Measurements from ENCODE around the gene TCF15.

The TCF15 gene

DNA sequence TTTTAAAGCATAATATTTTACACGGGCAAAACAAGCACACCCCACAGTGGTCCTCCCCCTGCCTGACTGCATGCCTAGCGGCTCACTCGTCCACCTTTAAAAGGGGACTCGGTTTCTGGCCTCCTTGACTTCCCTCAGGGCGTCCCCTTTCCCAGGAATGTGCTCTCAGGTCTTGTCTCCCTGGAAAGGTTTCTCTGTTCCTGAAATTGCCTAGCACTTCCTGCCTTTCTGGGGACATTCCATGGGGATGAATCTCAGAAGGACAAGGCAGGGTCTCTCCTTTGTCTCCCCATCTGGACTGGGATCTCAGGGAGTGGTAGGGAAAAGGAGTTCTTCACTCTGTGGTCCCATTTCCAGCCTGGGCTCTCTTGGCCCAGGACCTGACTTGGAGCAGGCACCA is 4.9 kb downstream of the TCF15 start:
- no peaks in the 10 kb centered on the region for H3K9me2 ChIP-seq (replicated peaks; ENCODE audit: insufficient read depth, low read length)
- TF ChIP-seq, protein P1, sequence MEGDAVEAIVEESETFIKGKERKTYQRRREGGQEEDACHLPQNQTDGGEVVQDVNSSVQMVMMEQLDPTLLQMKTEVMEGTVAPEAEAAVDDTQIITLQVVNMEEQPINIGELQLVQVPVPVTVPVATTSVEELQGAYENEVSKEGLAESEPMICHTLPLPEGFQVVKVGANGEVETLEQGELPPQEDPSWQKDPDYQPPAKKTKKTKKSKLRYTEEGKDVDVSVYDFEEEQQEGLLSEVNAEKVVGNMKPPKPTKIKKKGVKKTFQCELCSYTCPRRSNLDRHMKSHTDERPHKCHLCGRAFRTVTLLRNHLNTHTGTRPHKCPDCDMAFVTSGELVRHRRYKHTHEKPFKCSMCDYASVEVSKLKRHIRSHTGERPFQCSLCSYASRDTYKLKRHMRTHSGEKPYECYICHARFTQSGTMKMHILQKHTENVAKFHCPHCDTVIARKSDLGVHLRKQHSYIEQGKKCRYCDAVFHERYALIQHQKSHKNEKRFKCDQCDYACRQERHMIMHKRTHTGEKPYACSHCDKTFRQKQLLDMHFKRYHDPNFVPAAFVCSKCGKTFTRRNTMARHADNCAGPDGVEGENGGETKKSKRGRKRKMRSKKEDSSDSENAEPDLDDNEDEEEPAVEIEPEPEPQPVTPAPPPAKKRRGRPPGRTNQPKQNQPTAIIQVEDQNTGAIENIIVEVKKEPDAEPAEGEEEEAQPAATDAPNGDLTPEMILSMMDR (IDR thresholded peaks at IDR 0.05; ENCODE audit: insufficient read depth, low read length, poor library complexity, severe bottlenecking): no peak
- no peak for TF ChIP-seq EZH2phosphoT487 (conservative IDR thresholded peaks at IDR 0.05; ENCODE audit: low read length)
- no peak overlapping the region for H3K4me2 ChIP-seq (ENCODE audit: low read depth, low read length, poor library complexity, severe bottlenecking)
- H3K79me2 ChIP-seq (ENCODE audit: insufficient read depth, low read length): no peaks in the 10 kb centered on the region
- no peaks in the 10 kb centered on the region for H3K9me3 ChIP-seq (ENCODE audit: insufficient read depth, low read length)
- H3K4me3 ChIP-seq (ENCODE audit: insufficient read depth, low read length, poor library complexity, severe bottlenecking): no peak overlapping the region
- no peaks in the 10 kb centered on the region for H4K20me1 ChIP-seq (ENCODE audit: low read depth, low read length)
- no peak overlapping the region for H3K27ac ChIP-seq (ENCODE audit: low read depth, low read length)
- H3K27me3 ChIP-seq (ENCODE audit: low read length): no peaks in the 10 kb centered on the region
- H2AFZ ChIP-seq (ENCODE audit: low read depth, low read length, severe bottlenecking): no peak overlapping the region
- no peaks in the 10 kb centered on the region for H3K36me3 ChIP-seq (ENCODE audit: low read length)
- no peak overlapping the region for H3K9ac ChIP-seq (ENCODE audit: low read length)
- no peaks in the 10 kb centered on the region for H3F3A ChIP-seq (ENCODE audit: insufficient read depth)

DNA sequence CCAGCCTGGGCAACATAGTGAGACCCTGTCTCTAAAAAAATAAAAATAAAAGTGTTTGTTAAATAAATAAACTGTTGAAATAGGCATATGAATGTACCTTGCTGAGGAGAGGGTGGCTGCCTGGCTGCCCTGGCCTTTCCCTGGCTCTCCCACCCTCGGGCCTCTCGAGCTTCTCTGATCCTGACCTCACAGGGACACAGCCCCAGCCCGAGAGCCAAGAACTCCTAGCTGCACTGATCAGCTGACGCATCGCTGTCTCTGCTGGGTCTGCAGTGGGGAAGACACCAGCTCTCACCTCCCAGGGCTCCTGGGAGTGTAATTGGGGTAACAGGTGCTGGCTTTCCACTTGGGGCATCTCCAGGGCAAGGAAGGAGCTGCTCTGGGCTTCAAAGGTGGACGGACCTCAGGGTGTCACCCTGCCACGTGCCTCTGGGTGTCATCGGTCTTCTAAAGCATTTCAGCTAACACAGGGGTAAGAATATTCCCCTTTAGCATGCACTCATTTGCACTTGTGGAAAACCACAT is 6.9 kb downstream of the TCF15 start:
- H3K9me3 ChIP-seq (ENCODE audit: insufficient read depth, low read length): no peaks in the 10 kb centered on the region
- no peaks in the 10 kb centered on the region for H4K20me1 ChIP-seq (ENCODE audit: low read depth, low read length)
- H3F3A ChIP-seq (ENCODE audit: insufficient read depth): no peaks in the 10 kb centered on the region
- H3K9ac ChIP-seq (ENCODE audit: low read length): no peak overlapping the region
- H3K27me3 ChIP-seq (ENCODE audit: low read length): no peaks in the 10 kb centered on the region
- no peaks in the 10 kb centered on the region for H3K9me2 ChIP-seq (replicated peaks; ENCODE audit: insufficient read depth, low read length)
- H2AFZ ChIP-seq (ENCODE audit: low read depth, low read length, severe bottlenecking): no peak overlapping the region
- H3K36me3 ChIP-seq (ENCODE audit: low read length): no peaks in the 10 kb centered on the region
- H3K79me2 ChIP-seq (ENCODE audit: insufficient read depth, low read length): no peaks in the 10 kb centered on the region
- H3K27ac ChIP-seq (ENCODE audit: low read depth, low read length): no peak overlapping the region
- H3K4me3 ChIP-seq (ENCODE audit: insufficient read depth, low read length, poor library complexity, severe bottlenecking): no peak overlapping the region
- TF ChIP-seq EZH2phosphoT487 (conservative IDR thresholded peaks at IDR 0.05; ENCODE audit: low read length): no peak
- TF ChIP-seq, protein P1 (IDR thresholded peaks at IDR 0.05; ENCODE audit: insufficient read depth, low read length, poor library complexity, severe bottlenecking): no peak
- H3K4me2 ChIP-seq (ENCODE audit: low read depth, low read length, poor library complexity, severe bottlenecking): no peak overlapping the region

DNA sequence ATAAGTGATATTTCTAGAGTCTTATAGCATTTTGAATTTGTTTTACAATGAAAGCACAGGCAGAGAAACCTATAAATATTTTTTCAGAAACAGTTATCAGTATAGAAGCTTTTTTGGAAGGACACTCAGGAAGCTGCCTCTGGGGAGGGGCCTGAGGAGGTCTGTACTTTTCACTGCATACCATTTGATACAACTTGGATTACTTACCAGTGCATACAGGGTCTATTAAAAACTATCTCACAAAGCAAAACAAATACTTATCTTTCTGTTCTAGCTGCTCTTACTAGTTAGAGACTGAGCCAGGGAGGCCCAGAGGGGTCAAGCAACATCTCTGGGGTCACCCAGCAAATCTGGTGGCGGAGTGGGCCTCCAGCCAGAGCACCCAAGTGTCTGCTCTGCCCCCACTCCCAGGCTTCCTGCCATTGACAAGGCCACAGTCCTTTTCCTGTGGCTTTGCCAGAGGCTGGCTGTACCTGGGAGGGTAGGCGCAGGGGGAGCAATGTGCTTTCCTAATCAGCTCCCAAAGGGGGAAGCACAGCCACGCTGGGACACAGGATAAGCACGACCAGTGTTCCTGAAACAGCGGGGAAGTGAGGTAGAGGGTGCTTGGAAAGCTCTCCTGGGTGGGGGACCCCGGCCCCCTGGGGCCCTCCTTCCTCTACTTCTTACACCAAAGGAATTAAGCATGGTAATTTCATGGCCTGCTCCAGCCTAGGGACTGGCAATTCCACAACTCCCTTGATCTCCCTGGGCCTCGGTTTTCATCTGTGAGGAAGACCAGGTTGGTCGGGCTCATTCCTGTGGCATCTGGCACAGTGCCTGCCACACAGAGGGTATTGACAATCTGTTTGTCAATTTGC is 7.8 kb downstream of the TCF15 start:
- H3K9ac ChIP-seq (ENCODE audit: low read length): no peak overlapping the region
- H3K9me3 ChIP-seq (ENCODE audit: insufficient read depth, low read length): no peaks in the 10 kb centered on the region
- H4K20me1 ChIP-seq (ENCODE audit: low read depth, low read length): no peaks in the 10 kb centered on the region
- H3K27ac ChIP-seq (ENCODE audit: low read depth, low read length): no peak overlapping the region
- H3K27me3 ChIP-seq (ENCODE audit: low read length): no peaks in the 10 kb centered on the region
- H2AFZ ChIP-seq (ENCODE audit: low read depth, low read length, severe bottlenecking): no peak overlapping the region
- no peaks in the 10 kb centered on the region for H3F3A ChIP-seq (ENCODE audit: insufficient read depth)
- no peaks in the 10 kb centered on the region for H3K79me2 ChIP-seq (ENCODE audit: insufficient read depth, low read length)
- H3K4me2 ChIP-seq (ENCODE audit: low read depth, low read length, poor library complexity, severe bottlenecking): no peak overlapping the region
- H3K9me2 ChIP-seq (replicated peaks; ENCODE audit: insufficient read depth, low read length): no peaks in the 10 kb centered on the region
- TF ChIP-seq, protein P1 (IDR thresholded peaks at IDR 0.05; ENCODE audit: insufficient read depth, low read length, poor library complexity, severe bottlenecking): no peak
- no peak for TF ChIP-seq EZH2phosphoT487 (conservative IDR thresholded peaks at IDR 0.05; ENCODE audit: low read length)
- H3K36me3 ChIP-seq (ENCODE audit: low read length): no peaks in the 10 kb centered on the region
- no peak overlapping the region for H3K4me3 ChIP-seq (ENCODE audit: insufficient read depth, low read length, poor library complexity, severe bottlenecking)

Measured in SU-DHL-6 (cell line).